Measurements from ENCODE around the gene HOXC10. TPM values are rescaled to one million over a fixed set of nuclear protein-coding genes. Genes with fewer than 3 reads are reported as not detected.

Gene HOXC10
- total RNA-seq, 1 experiment from 2014 or later: 48.6 TPM

DNA sequence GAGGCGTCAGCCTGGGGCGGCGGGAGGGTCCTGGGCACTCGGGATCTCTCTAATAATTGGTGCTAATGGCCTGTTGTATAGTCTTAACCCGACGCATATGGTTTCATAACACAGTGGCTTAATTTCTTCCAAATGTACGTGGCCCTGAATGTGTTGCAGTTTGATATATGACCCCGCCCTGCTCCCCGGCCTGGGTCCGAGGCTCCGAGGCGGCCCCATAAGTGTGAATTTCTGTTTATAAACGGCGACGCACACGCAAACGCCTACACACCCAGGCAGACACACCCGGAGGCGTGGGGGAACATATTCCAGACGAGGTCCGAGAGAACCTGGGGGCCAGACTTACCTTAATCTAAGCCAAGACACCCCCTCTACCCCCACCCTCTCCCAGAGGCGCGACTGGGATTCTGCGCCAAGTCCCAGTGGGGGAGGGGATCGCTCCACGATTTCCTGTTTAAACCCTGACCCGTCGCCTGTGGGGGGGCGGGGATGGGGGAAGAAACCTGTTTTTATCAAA, 33.6 kb downstream of the HOXC10 start:
- no peak for DNase-seq (ENCODE audit: low spot score)
- in situ Hi-C loops (cut with HindIII; ENCODE audit: low sequenced_read_pairs): loop anchor here (25.0 kb wide), 1 partner anchor 169 kb away; the partner anchor contains the start of gene SMUG1

DNA sequence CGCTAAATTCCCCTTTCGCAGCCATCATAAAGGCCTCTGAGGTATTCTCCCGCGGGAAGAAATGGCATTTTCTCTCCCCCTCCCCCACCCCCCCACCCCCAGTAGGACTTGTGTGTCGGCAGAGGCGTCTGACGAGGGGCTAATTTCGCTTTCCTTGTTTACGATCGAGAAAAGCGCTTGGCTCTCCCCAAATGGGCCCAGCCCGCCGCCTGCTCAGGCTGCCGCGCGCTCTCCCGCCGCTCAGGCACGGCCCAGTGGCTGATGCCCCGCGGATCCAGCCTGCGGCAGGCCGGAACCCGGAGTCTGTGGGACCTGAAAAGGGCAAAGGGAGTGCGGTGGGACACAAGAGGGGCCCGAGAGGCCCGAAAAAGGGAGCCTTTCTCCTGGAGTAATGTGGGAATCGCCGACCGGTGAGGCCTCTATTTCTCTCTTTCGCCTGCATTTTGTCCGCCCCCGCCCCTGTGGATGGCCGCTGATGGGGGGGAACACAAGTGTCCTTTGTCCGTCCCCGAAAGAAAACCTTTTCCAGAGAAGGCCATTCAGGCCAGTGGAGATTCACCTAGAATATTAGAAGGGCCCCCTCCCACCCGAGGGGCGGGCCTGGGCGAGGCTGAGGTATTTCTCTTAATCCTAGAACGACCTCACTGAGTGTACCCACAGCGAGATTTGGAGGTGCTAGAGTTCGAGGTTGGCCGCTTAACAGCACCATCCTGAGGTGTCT, 34.3 kb downstream of the HOXC10 start:
- in situ Hi-C loops (cut with HindIII; ENCODE audit: low sequenced_read_pairs): loop anchor here (25.0 kb wide), 1 partner anchor 168 kb away; the partner anchor contains the start of gene SMUG1
- DNase-seq (ENCODE audit: low spot score): no peak

DNA sequence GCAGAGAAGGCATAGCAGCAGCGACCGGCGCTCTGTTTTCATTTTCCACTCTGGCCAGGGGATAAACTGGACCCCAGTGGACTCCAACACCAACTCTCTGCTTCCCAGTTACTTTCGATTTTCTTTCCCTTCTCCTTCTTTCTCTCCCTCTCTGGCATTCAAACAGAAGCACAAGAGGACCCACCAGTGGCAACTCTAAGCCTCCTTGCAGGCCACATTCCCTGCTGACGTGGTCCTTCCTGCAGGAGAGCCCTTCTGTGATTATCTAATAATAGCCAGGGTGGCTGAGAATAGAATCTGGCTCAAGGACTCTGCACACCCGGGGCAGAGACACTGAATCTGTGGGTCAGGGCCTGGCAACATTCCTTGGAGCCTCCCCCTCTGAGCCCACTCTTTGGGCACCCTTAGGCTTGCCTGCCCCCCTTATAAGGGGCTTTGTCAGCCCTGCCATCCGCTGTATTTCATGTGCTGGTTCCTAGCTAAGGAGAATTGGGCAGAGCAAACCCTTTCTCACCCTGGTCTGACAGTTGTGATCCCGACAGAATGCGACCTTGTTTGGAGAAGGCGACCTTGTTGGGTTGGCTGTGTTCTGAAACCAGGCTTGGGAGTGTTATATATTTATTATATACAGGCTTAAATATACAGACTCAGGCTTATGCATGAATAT, 35.1 kb downstream of the HOXC10 start:
- no peak for DNase-seq (ENCODE audit: low spot score)
- in situ Hi-C loops (cut with HindIII; ENCODE audit: low sequenced_read_pairs): loop anchor here (25.0 kb wide), 1 partner anchor 167 kb away; the partner anchor contains the start of gene SMUG1

DNA sequence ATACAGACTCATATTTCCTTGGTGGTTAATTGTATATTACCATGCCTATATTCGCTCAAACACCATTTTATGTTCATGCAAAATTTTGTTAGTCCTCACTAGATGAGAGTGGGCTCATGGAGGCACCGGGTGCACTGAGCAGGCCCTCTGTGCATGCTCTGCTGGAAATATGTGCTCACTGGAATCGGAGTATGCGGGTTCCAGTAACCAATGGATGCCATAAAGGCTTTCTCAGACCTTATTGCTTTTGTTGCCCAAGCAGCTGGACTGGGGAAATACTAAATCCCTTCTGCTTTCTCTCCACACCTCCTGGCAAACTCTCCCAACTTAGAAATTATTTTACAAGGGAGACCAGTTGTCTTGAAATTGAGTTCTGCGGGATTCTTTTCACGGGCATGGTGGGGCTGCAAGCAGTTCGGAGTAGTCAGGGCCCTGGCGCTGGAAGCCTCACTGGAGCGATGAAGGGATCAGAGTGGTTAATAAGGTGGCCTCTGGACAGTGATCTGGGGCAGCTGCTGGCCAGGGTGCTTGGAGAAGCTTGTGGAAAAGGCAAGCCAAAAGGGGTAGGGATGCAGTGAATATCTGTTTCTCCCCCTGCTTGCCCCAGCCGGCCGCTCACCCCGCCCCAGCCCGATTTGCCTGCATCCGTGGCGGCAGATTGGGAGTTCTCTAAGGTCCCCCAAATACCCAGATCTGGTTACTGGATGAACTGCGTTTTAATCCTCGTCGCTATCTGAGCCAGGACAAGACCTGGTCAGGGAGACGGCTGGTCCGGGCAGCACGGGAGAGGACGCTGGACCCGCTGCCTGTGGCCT, 35.9 kb downstream of the HOXC10 start:
- in situ Hi-C loops (cut with HindIII; ENCODE audit: low sequenced_read_pairs): loop anchor here (25.0 kb wide), 1 partner anchor 167 kb away; the partner anchor contains the start of gene SMUG1
- no peak for DNase-seq (ENCODE audit: low spot score)

DNA sequence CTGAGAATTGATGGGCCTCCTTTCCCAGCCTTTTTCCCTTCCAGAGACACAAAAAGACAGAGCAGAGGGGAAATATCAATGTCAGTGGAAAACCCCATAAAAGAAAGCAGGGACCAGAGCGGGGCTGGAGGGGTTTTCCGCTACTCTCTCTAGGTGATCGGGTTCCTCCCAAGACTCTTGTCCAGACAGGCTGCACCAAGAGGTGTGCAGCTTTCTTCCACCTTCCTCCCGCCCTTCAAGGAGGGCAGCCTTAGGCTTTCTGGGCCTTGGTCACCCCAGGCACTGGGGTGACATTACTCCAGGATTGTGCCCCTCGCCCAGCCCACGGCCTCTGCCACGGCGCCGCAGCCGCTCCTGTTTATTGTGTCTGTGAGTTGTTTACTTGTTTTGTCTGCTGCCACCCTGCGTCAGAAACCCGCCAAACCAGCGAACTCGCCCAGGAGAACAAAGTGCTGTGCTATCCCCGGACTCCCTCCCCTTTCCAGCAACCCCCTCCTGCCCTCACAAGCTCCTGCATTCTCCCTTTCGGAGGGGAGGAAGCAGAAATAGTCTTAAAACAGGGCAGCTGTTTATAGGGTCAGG, 36.6 kb downstream of the HOXC10 start:
- no peak for DNase-seq (ENCODE audit: low spot score)
- in situ Hi-C loops (cut with HindIII; ENCODE audit: low sequenced_read_pairs): loop anchor here (25.0 kb wide), 1 partner anchor 166 kb away; the partner anchor contains the start of gene SMUG1

DNA sequence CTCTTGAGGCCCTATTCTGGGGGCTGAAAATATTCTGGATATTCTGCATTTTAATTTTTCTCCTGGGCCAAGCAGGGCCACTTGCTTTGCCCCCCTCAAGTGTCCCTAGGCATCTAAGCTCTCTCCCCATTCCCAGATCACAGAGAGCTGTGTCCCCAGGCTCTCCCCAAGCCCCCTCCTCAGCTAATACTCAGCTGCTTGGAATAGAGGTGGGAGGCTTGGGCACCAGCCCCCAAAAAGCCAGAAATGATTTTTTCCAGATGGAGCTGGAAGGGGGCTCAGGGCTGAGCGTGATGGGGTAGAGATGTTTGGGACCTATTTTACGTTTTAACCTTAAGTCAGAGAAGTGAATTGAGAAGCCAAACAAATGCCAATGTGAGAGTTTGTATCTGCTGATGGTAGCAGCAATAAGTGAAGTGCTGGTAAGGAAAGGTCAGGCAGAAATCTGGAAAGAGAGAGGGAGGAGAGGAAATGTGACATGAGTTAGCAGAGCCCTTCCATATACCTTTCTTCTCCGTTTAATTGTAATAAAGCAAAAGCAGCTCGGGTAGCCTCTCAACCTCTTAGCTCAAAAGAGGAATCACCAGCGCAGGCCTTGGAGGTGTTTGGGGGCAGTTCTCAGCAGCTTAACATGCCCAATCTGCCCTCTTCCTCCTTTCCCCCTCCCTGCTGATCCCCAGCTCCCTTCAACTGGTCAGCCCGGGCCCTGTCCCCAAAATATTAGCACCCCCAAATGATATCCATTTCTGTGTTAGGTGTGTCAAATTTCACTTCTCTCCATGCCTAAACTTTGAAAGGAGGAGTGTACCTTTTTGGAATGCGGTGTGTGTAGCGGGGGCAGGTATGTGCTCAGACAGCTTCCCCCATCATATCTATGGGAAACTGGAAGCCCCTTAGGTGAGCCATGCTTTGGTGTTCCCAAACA, 38.3 kb downstream of the HOXC10 start:
- in situ Hi-C loops (cut with HindIII; ENCODE audit: low sequenced_read_pairs): loop anchor here (25.0 kb wide), 1 partner anchor 164 kb away; the partner anchor contains the start of gene SMUG1
- DNase-seq (ENCODE audit: low spot score): no peak

DNA sequence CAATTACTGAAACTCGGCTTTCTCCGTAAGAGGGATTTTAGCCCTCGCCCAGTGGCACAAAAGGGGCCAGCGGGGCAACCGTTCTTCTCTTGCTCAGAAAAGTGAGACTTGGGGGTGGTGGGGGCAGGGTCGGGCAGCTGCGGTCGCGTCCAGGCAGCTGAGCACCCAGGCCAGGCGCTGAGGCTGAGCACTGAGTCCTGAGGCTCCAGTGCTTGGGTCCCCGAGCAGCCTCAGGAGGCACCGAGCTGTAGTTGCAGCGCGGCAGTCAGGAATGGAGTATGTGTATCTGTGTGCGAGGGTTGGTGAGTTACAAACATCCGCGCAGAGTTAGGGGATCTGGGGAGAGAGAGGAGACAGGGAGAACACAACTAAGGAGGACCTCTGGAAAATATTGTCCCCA, 39.2 kb downstream of the HOXC10 start:
- in situ Hi-C loops (cut with HindIII; ENCODE audit: low sequenced_read_pairs): loop anchor here (25.0 kb wide), 1 partner anchor 163 kb away; the partner anchor contains the start of gene SMUG1
- no peak for DNase-seq (ENCODE audit: low spot score)

DNA sequence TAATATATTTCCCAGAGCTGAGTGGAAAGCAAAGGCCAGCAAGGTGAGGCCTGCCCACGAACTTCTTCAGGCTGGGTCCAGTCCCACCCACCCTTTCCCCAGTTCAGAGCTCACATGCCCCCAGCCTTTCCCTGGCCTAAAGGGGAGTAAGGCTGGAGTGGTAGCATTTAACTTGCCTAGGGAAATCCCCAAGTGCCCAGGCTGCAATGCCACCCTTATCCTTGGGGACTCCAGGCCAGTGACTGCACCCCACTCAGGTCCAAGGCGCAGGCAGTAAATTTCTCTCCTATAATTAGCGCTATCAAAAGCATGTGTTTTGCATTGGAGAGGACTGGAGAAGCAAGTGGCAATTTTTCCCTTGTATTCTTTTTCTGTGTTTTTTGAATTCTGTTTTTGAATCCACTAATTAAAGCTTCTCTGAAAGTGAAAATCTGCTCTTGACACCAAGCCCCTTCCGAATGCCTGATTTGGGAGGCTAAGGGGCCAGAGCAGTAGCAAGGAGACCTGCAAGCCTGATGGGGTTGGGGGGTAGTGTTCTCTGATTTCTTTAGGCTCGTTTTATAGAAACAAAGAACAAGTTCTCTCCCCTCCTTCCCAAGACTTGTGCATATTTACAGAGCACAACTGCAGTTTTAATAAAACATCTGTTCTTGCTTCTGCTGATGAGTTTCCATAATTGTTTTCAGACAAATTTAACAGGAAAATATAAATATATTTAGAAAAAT, 39.8 kb downstream of the HOXC10 start:
- no peak for DNase-seq (ENCODE audit: low spot score)
- in situ Hi-C loops (cut with HindIII; ENCODE audit: low sequenced_read_pairs): loop anchor here (25.0 kb wide), 1 partner anchor 163 kb away; the partner anchor contains the start of gene SMUG1

DNA sequence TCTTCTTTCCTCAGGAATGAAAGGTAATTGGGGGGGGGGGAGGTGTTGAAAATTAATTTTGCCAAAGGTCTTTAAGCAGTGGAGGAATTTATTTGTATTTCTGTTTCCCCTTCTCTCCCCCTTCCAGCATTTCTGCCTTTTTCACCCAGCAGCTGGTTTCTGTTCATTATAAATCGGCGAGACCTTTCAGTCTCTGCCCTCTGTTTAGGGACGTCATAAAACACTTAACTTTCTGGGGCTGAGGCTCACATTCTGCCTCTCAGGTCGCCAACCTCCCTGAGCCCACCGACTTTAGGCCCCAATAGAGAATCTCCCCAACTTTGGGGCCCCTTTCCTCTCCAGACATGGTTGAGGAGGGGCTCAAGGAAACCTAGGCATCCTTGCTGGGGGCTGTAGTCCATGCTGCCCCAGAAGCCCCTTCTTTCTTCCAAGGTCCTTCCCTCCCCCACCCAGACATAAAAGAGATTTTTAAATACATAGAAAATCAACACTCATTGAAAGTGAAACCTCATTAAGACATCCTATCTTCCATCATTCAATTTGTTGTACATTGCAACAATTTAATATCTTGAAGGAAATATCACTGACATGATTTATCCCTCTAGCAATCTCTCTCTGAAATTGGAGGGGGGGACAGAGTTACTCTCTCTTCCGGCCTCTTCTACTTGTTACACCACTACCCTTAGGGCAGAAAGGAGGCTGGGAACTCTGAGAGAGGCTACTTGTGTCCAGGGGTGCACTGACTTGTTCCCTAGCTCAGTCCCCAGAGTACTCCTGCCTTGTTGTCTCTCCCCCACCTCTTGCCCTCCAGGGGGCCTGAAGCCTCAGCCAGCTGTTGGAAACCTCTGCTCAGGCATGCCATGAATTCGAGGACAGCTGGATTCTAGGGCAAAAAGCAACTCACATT, 40.8 kb downstream of the HOXC10 start:
- no peak for DNase-seq (ENCODE audit: low spot score)
- in situ Hi-C loops (cut with HindIII; ENCODE audit: low sequenced_read_pairs): no loop called here

DNA sequence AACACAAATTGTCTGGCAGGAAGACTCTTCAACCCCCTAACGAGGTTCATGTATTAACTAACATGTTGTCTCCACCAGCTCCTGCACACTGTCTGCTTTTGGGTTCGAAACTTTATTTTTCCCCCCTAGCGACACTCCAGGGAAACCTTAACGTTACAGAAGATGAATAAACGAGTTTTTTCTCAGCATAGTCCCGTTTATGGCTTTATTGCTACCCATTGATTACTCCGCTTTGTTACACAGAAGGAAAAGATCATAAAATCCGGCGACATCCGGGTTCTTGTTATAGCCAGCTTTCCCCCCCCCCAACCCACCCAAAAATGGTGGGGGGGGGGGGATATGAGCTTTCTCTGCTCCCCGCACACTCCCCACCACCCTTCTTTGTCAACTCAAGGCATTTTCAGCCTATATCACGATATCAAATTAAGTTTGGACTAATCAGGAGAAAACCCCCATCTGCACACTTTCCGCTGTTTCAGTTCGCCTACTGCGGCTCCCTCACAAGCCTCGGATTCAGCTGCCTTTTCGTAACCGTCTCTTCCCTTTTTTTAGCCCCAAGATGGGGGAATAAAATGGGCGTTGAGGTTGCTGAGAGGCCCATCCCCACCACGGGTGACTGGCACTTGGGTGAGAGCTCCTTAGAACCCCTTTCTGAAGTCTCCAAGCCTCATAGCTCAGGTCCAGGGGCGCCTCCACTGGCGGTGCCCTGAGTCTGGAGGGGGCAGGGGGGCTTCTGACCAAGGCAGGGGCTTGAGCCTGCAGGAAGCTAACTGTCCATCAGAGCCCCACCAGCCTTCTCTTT, 41.9 kb downstream of the HOXC10 start:
- in situ Hi-C loops (cut with HindIII; ENCODE audit: low sequenced_read_pairs): no loop called here

DNA sequence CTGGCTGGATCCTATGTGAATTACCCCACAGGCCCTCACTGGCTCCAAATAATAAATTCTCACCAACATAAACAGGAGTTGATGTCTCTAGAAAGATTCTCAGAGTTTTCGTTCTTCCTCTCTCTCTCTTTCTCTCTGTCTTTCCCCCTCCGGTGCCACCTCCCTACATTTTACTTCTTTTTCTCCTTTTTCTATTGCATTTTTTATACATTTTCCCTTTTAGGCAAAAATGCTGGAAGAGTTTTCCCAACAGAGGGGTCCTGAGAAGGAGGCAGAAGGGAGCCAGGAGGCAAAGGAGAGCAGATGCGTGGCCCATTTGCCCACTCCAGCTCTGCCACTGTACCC, 42.5 kb downstream of the HOXC10 start:
- in situ Hi-C loops (cut with HindIII; ENCODE audit: low sequenced_read_pairs): no loop called here
- DNase-seq (ENCODE audit: low spot score): no peak

More for the DNA sequence above, 41.9 kb downstream of the HOXC10 start:
- DNase-seq (ENCODE audit: low spot score): no peak

DNA sequence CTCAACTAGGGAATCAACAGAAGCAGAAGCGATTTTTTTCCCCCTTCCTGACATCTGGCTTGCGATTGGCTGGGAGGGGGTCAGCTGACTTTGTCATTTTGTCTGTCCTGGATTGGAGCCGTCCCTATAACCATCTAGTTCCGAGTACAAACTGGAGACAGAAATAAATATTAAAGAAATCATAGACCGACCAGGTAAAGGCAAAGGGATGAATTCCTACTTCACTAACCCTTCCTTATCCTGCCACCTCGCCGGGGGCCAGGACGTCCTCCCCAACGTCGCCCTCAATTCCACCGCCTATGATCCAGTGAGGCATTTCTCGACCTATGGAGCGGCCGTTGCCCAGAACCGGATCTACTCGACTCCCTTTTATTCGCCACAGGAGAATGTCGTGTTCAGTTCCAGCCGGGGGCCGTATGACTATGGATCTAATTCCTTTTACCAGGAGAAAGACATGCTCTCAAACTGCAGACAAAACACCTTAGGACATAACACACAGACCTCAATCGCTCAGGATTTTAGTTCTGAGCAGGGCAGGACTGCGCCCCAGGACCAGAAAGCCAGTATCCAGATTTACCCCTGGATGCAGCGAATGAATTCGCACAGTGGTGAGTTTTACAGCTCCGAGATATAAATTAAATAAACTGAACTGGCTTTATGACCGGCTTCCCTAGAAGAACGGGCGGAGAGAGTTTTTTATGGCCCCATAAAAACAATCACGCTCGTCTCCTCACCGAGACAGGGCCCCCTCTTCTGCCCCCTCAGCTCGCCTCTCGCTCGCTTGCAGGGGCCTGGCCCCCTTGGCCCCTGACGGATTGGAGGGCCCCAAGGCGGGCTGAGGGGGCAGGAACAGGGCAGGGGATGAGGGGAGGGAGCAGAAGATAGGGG, 43.6 kb downstream of the HOXC10 start, which contains the start of gene HOXC6:
HOXC6 (plus strand) TSS at position 127 of the 888 bp plus-strand sequence; CDS start at position 209, 82 bp downstream.
- DNase-seq (ENCODE audit: low spot score): no peak
- in situ Hi-C loops (cut with HindIII; ENCODE audit: low sequenced_read_pairs): no loop called here

DNA sequence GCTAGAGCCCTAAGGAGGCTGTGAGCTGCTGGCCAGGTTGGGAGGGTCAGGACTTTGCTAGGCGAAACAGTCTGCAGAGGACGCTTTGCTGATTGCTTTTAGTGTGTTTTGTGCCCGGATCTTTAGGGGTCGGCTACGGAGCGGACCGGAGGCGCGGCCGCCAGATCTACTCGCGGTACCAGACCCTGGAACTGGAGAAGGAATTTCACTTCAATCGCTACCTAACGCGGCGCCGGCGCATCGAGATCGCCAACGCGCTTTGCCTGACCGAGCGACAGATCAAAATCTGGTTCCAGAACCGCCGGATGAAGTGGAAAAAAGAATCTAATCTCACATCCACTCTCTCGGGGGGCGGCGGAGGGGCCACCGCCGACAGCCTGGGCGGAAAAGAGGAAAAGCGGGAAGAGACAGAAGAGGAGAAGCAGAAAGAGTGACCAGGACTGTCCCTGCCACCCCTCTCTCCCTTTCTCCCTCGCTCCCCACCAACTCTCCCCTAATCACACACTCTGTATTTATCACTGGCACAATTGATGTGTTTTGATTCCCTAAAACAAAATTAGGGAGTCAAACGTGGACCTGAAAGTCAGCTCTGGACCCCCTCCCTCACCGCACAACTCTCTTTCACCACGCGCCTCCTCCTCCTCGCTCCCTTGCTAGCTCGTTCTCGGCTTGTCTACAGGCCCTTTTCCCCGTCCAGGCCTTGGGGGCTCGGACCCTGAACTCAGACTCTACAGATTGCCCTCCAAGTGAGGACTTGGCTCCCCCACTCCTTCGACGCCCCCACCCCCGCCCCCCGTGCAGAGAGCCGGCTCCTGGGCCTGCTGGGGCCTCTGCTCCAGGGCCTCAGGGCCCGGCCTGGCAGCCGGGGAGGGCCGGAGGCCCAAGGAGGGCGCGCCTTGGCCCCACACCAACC, 44.8 kb downstream of the HOXC10 start:
- DNase-seq (ENCODE audit: low spot score): no peak
- in situ Hi-C loops (cut with HindIII; ENCODE audit: low sequenced_read_pairs): no loop called here

DNA sequence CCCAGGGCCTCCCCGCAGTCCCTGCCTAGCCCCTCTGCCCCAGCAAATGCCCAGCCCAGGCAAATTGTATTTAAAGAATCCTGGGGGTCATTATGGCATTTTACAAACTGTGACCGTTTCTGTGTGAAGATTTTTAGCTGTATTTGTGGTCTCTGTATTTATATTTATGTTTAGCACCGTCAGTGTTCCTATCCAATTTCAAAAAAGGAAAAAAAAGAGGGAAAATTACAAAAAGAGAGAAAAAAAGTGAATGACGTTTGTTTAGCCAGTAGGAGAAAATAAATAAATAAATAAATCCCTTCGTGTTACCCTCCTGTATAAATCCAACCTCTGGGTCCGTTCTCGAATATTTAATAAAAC, 45.5 kb downstream of the HOXC10 start:
- no peak for DNase-seq (ENCODE audit: low spot score)
- in situ Hi-C loops (cut with HindIII; ENCODE audit: low sequenced_read_pairs): no loop called here

Data from G401 (cell line).